ENCODE data around the gene DCDC2B. TPM values are rescaled to one million over a fixed set of nuclear protein-coding genes. Genes with fewer than 3 reads are reported as not detected.
"Not testable (repeated sequence)": the region's sequence is repeated elsewhere in the genome, so short reads cannot be mapped to it uniquely, and the experiment has no call there.

The DCDC2B gene
- total and polyA plus RNA-seq, 2 donors from 2014 or later, result not detected

DNA sequence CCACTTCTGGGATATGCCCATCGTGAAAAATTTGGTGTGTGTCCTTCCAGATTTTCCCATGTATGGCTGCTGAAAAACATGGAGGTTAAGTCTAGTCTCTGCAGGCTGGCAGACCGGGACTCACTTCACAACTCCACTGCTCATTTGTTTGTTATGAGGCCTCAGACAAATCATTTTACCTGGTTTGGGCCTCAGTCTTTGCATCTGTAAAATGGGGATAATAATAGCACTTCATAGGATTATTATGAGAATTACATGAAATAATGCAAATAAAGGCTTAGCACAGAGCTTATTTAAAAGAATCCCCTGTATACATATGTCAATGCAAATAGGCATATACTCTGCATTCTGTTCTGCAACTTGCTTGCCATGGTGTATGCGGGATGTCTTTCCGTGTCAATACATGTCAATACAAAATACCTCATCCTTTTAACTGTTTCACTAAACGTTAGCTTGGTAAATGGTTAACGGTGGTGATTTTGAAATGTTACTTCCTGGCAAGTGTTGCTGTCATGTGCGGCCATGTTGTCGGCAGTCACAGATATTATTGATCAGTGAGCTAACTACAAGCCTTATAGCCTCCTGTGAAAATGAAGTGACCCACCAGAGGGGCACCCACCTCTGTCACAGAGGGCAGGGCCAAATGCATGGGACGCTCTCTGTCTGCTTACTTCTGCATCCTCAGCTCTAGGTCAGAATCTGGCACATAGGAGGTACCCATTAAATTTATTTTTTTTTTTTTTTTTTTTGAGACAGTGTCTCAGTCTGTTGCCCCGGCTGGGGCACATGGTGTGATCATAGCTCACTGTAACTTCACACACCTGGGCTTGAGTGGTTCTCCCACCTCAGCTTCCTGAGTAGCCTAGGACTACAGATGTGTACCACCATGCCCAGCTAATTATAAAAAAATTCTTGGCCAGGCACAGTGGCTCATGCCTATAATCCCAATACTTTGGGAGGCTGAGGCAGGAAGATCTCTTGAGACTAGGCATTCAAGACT is 46.5 kb downstream of the DCDC2B start:
- intact Hi-C loops (cut with DNase I), result no loop called here
- no peak for DNase-seq
- no peak for TF ChIP-seq CTCF (IDR thresholded peaks at IDR 0.05; ENCODE audit: borderline replicate concordance, extremely low read depth, insufficient read depth)
- Histone ChIP-seq H3K36me3 (ENCODE audit: control insufficient read depth in 2 of 3, insufficient read depth in 3 of 3, low read length in 3 of 3) (no peaks in the 10 kb centered on the region), H3K9ac (ENCODE audit: low read length in 3 of 3) (no peak overlapping the region), H3K9me3 (ENCODE audit: control insufficient read depth in 2 of 3, insufficient read depth in 1 of 3, low read length in 3 of 3) (no peaks in the 10 kb centered on the region), H3K27ac (ENCODE audit: low read depth in 2 of 2, low read length in 2 of 2) (no peak overlapping the region), H3K4me1 (ENCODE audit: control insufficient read depth in 2 of 3, insufficient read depth in 2 of 3, low read depth in 1 of 3, low read length in 3 of 3) (peaks cover 0 to 16% (median 3%) of the 10 kb centered on the region in 3 donors), H3K4me3 (ENCODE audit: low read length in 3 of 3) (no peak overlapping the region), H3K27me3 (ENCODE audit: control insufficient read depth, insufficient read depth, low read length) (no peaks in the 10 kb centered on the region)
- no peak for FAIRE-seq

DNA sequence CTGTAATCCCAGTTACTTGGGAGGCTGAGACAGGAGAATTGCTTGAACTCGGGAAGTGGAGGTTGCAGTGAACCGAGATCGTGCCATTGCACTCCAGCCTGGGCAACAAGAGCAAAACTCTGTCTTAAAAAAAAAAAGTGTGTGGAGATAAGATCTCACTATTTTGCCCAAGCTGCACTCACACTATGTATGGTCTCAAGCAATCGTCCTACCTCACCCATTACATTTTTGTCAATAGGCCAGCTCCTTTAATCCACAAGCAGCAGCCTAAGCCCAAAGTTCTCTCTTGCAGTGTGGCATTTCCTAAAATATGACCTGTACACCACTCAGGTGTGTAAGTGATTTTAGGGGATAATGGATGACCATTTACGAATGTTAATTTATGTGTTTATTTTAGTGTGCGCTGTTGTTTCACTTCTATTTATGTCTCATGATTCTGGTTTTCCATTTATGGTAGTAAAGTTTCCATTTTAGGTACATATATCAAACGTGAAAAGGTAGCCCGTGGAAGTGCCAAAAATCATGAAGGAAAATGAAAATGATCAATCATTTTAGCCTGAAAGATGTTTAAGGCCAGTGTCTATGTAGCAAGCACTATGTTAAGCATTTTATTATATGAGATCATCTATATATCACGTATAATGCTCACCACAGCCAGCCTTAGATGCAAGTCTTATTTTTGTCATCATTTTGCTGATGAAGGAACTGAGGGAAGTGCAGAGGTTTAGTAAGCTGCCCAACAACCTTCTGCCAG is 47.8 kb downstream of the DCDC2B start:
- Histone ChIP-seq H3K36me3 (ENCODE audit: control insufficient read depth in 2 of 3, insufficient read depth in 3 of 3, low read length in 3 of 3) (no peaks in the 10 kb centered on the region), H3K27me3 (ENCODE audit: control insufficient read depth, insufficient read depth, low read length) (no peaks in the 10 kb centered on the region), H3K9me3 (ENCODE audit: control insufficient read depth in 2 of 3, insufficient read depth in 1 of 3, low read length in 3 of 3) (no peaks in the 10 kb centered on the region), H3K4me3 (ENCODE audit: low read length in 3 of 3) (no peak overlapping the region), H3K27ac (ENCODE audit: low read depth in 2 of 2, low read length in 2 of 2) (no peak overlapping the region), H3K9ac (ENCODE audit: low read length in 3 of 3) (no peak overlapping the region), H3K4me1 (ENCODE audit: control insufficient read depth in 2 of 3, insufficient read depth in 2 of 3, low read depth in 1 of 3, low read length in 3 of 3) (peaks cover 0 to 7% (median 0%) of the 10 kb centered on the region in 3 donors)
- intact Hi-C loops (cut with DNase I), result no loop called here
- TF ChIP-seq CTCF (IDR thresholded peaks at IDR 0.05; ENCODE audit: borderline replicate concordance, extremely low read depth, insufficient read depth), result no peak
- no peak for DNase-seq
- FAIRE-seq, result no peak

GRCh38 chr1:32257227-32257508 is 48.3 kb downstream of the DCDC2B start:
- Histone ChIP-seq H3K4me1 (ENCODE audit: control insufficient read depth in 2 of 3, insufficient read depth in 2 of 3, low read depth in 1 of 3, low read length in 3 of 3) (peaks cover 0 to 7% (median 0%) of the 10 kb centered on the region in 3 donors), H3K27ac (ENCODE audit: low read depth in 2 of 2, low read length in 2 of 2) (no peak overlapping the region), H3K9ac (ENCODE audit: low read length in 3 of 3) (no peak overlapping the region), H3K4me3 (ENCODE audit: low read length in 3 of 3) (no peak overlapping the region), H3K9me3 (ENCODE audit: control insufficient read depth in 2 of 3, insufficient read depth in 1 of 3, low read length in 3 of 3) (no peaks in the 10 kb centered on the region), H3K27me3 (ENCODE audit: control insufficient read depth, insufficient read depth, low read length) (no peaks in the 10 kb centered on the region), H3K36me3 (ENCODE audit: control insufficient read depth in 2 of 3, insufficient read depth in 3 of 3, low read length in 3 of 3) (no peaks in the 10 kb centered on the region)
- intact Hi-C loops (cut with DNase I), result no loop called here
- FAIRE-seq (no peak), DNase-seq (no peak)
- no peak for TF ChIP-seq CTCF (IDR thresholded peaks at IDR 0.05; ENCODE audit: borderline replicate concordance, extremely low read depth, insufficient read depth)

DNA sequence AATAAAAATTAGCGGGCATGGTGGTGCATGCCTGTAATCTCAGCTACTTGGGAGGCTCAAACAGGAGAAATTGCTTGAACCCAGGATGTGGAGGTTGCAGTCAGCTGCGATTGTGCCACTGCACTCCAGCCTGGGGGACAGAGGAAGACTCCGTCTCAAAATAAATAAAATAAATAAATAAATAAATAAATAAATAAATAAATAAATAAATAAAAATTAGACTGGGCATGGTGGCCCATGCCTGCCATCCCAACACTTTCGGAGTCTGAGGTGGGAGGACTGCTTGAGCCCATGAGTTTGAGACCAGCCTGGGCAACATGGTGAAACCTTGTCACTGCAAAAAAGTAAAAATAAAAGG is 54.3 kb downstream of the DCDC2B start:
- H3K36me3 ChIP-seq (ENCODE audit: control insufficient read depth in 2 of 3, insufficient read depth in 3 of 3, low read length in 3 of 3); H3K27me3 ChIP-seq (ENCODE audit: control insufficient read depth, insufficient read depth, low read length); H3K4me1 ChIP-seq (ENCODE audit: control insufficient read depth in 2 of 3, insufficient read depth in 2 of 3, low read depth in 1 of 3, low read length in 3 of 3); intact Hi-C loops (cut with DNase I); H3K9ac ChIP-seq (ENCODE audit: low read length in 3 of 3); H3K27ac ChIP-seq (ENCODE audit: low read depth in 2 of 2, low read length in 2 of 2); DNase-seq; H3K4me3 ChIP-seq (ENCODE audit: low read length in 3 of 3); H3K9me3 ChIP-seq (ENCODE audit: control insufficient read depth in 2 of 3, insufficient read depth in 1 of 3, low read length in 3 of 3); FAIRE-seq: not testable (repeated sequence)

Data from kidney (tissue), 14 donors.